K562 (cell line): ENCODE results near the gene STARD13. TPM values are rescaled to one million over a fixed set of nuclear protein-coding genes. Genes with fewer than 3 reads are reported as not detected.

Source experiments
- ATAC-seq: fragments of 200-7000 bp; cut with Tn5 transposase; 3 replicates; pipeline ENCODE4 v1.9.1; 2020; ENCODE audit warnings: moderate library complexity
- BruUV-seq: library from RNA; stranded (reverse); fragments of 400-500 nt; replicated peaks from 2 replicates; lab custom pipeline; 2021; lab: Mats Ljungman, UMichigan
- CTCF ChIA-PET: fragments of 300-600 bp; formaldehyde crosslinking; extraction: SDS; loops from one replicate; lab custom pipeline; 2021; ENCODE audit warnings: low intra/inter-chr PET ratio; lab: Yijun Ruan, JAX
- POLR2A ChIA-PET: fragments of 300-600, 350-650 bp; sonication (Branson Sonifier 250); formaldehyde crosslinking; extraction: SDS; loops from one replicate; lab custom pipeline; 2021; ENCODE audit warnings: antibody characterized with exemption, inconsistent platforms; lab: Yijun Ruan, JAX
- DNase-seq, 4 experiments: peaks; one replicate each; pipeline versions ENCODE4 v3.0.0 to v3.0.0-alpha.2; 2011 to 2018; ENCODE audit warnings: low spot score in 3 of 4, mixed read lengths in 3 of 4; ENCODE audit errors: extremely low read depth in 1 of 4
- FAIRE-seq: peaks from 2 replicates; lab custom pipeline; 2011; peaks lifted over from hg19 to GRCh38; lab: Jason Lieb, UNC
- H2AFZ ChIP-seq: 2 replicates; pipeline ENCODE4 v1.6.0; 2011; ENCODE audit warnings: low read depth, low read length, control low read depth, inconsistent platforms
- H3K27ac ChIP-seq: fragments of 200-600 bp; 3 replicates; pipeline ENCODE4 v1.8.0; 2011; ENCODE audit warnings: low read depth, mild to moderate bottlenecking, control low read depth, inconsistent platforms, low read length, moderate library complexity, mixed read lengths; ENCODE audit errors: extremely low read depth
- H3K27me3 ChIP-seq, 2 experiments: fragments of 300-600 bp in 1 of 2; 2 replicates in 1 of 2; 3 replicates in 1 of 2; pipeline versions ENCODE4 v1.6.0 to v1.8.0; 2011; ENCODE audit warnings: inconsistent platforms in 2 of 2, low read length in 2 of 2, mild to moderate bottlenecking in 1 of 2, mixed read lengths in 1 of 2, moderate library complexity in 1 of 2; ENCODE audit not compliant: control insufficient read depth in 2 of 2, insufficient read depth in 2 of 2
- H3K36me3 ChIP-seq: fragments of 300-600 bp; 3 replicates; pipeline ENCODE4 v1.8.0; 2011; ENCODE audit warnings: mild to moderate bottlenecking, low read length, inconsistent platforms; ENCODE audit not compliant: control insufficient read depth, insufficient read depth
- H3K4me1 ChIP-seq, 2 experiments: fragments of 200-600 bp in 1 of 2; replicated peaks in 1 of 2; 2 replicates in 1 of 2; 3 replicates in 1 of 2; pipeline versions ENCODE4 v1.5.1 to v1.8.0; 2011; ENCODE audit warnings: inconsistent platforms in 2 of 2, low read length in 2 of 2, mild to moderate bottlenecking in 1 of 2, mixed read lengths in 1 of 2, moderate library complexity in 1 of 2; ENCODE audit not compliant: control insufficient read depth in 2 of 2, insufficient read depth in 2 of 2
- H3K4me2 ChIP-seq: 2 replicates; pipeline ENCODE4 v1.6.1; 2011; ENCODE audit warnings: low read length, control low read depth, inconsistent platforms, mixed read lengths; ENCODE audit not compliant: insufficient read depth
- H3K4me3 ChIP-seq: fragments of 200-600 bp; sonication (generic), shearing (Covaris generic); 2 replicates; pipeline ENCODE4 v1.5.1; 2016; ENCODE audit warnings: control low read depth, inconsistent platforms
- H3K79me2 ChIP-seq: fragments of 200-600 bp; 3 replicates; pipeline ENCODE4 v1.8.0; 2011; ENCODE audit warnings: low read length, inconsistent platforms; ENCODE audit not compliant: control insufficient read depth, insufficient read depth
- H3K9ac ChIP-seq, 2 experiments: 2 replicates each; pipeline versions ENCODE4 v1.6.0 to v1.6.1; 2011; ENCODE audit warnings: low read depth in 2 of 2, low read length in 2 of 2, control low read depth in 1 of 2, inconsistent platforms in 1 of 2, mild to moderate bottlenecking in 1 of 2, mixed read lengths in 1 of 2; ENCODE audit not compliant: insufficient read depth in 1 of 2
- H3K9me1 ChIP-seq: one replicate; pipeline ENCODE4 v1.6.0; 2011; ENCODE audit warnings: inconsistent platforms, mild to moderate bottlenecking, low read length, moderate library complexity; ENCODE audit not compliant: control insufficient read depth, insufficient read depth
- H3K9me3 ChIP-seq: replicated peaks from 2 replicates; pipeline ENCODE4 v1.5.1; 2011; ENCODE audit warnings: low read depth, low read length, inconsistent platforms; ENCODE audit not compliant: control insufficient read depth, insufficient read depth
- H4K20me1 ChIP-seq: replicated peaks from 2 replicates; pipeline ENCODE4 v1.6.1; 2011; ENCODE audit warnings: low read length, inconsistent platforms, mixed read lengths; ENCODE audit not compliant: control insufficient read depth, insufficient read depth
- CBFB ChIP-seq: sonication (generic); formaldehyde crosslinking; IDR thresholded peaks from 2 replicates; pipeline ENCODE4 v1.4.0; 2020; ENCODE audit warnings: mild to moderate bottlenecking, missing genetic modification reagents
- CEBPB ChIP-seq: fragments of 450-650 bp; IDR thresholded peaks from 2 replicates; pipeline ENCODE4 v1.6.1; 2016; ENCODE audit warnings: missing genetic modification characterization, missing compliant biosample characterization
- DEAF1 ChIP-seq: fragments of 450-650 bp; formaldehyde crosslinking; IDR thresholded peaks from 2 replicates; pipeline ENCODE4 v1.4.0; 2020; ENCODE audit warnings: mild to moderate bottlenecking, moderate library complexity
- ELF1 ChIP-seq: fragments of 200-800 bp; sonication (Bioruptor generic); IDR thresholded peaks from 2 replicates; pipeline ENCODE4 v1.6.1; 2016; ENCODE audit warnings: missing genetic modification characterization, missing compliant biosample characterization
- HNRNPLL ChIP-seq: fragments of 200-400 bp; formaldehyde crosslinking; IDR thresholded peaks from 2 replicates; pipeline ENCODE4 v1.6.1; 2017; ENCODE audit warnings: low read length, low read depth, mild to moderate bottlenecking; ENCODE audit not compliant: poor library complexity, severe bottlenecking
- KDM1A ChIP-seq, 2 experiments: fragments of 450-650 bp; IDR thresholded peaks; 2 replicates each; pipeline ENCODE4 v1.6.1; 2016; ENCODE audit warnings: mild to moderate bottlenecking in 2 of 2
- MTA1 ChIP-seq: fragments of 450-650 bp; IDR thresholded peaks from 2 replicates; pipeline ENCODE4 v1.6.1; 2017; ENCODE audit warnings: borderline replicate concordance
- SAFB2 ChIP-seq: fragments of 200-400 bp; formaldehyde crosslinking; IDR thresholded peaks from 2 replicates; pipeline ENCODE4 v1.6.1; 2018; ENCODE audit warnings: borderline replicate concordance, low read length, low read depth, moderate library complexity; ENCODE audit not compliant: severe bottlenecking
- SIN3B ChIP-seq: fragments of 450-650 bp; IDR thresholded peaks from 2 replicates; pipeline ENCODE4 v1.6.1; 2017; ENCODE audit warnings: low read depth, mild to moderate bottlenecking, moderate library complexity
- SREBF2 ChIP-seq: sonication (generic); formaldehyde crosslinking; IDR thresholded peaks from 2 replicates; pipeline ENCODE4 v1.4.0; 2020; ENCODE audit warnings: mild to moderate bottlenecking, missing genetic modification reagents
- ZBTB43 ChIP-seq: sonication (generic); formaldehyde crosslinking; IDR thresholded peaks from 2 replicates; pipeline ENCODE4 v1.8.0; 2023; ENCODE audit warnings: mild to moderate bottlenecking, missing genetic modification reagents
- ZNF217 ChIP-seq: sonication (generic); formaldehyde crosslinking; IDR thresholded peaks from 2 replicates; pipeline ENCODE4 v1.8.0; 2022; ENCODE audit warnings: mild to moderate bottlenecking, missing genetic modification reagents
- ZNF23 ChIP-seq: fragments of 250-450 bp; sonication (Bioruptor Pico); IDR thresholded peaks from 2 replicates; pipeline ENCODE4 v1.4.0; 2020; ENCODE audit warnings: mild to moderate bottlenecking
- ZNF407 ChIP-seq: fragments of 450-650 bp; IDR thresholded peaks from 2 replicates; pipeline ENCODE4 v1.6.1; 2016; ENCODE audit warnings: low read depth
- WGBS: fragments of 100-300 bp; shearing (Covaris generic); methylation state at CpG from one replicate; pipeline ENCODE4 v1.1.6; 2016; ENCODE audit warnings: low coverage, mixed read lengths; ENCODE audit not compliant: insufficient coverage; ENCODE audit errors: missing lambda C conversion rate; 5-methylcytosine and 5-hydroxymethylcytosine counted together
- in situ Hi-C: fragments of 300-500 bp; cut with MboI; formaldehyde crosslinking; loops from 4 replicates; pipeline ENCODE4 v1.15.0; 2018; ENCODE audit warnings: inconsistent platforms, mixed read lengths
- intact Hi-C: fragments of 100-400 bp; cut with micrococcal nuclease; formaldehyde crosslinking; loops from 2 replicates; pipeline ENCODE4 v1.14.2; 2022
- polyA plus RNA-seq, 8 experiments: library from polyadenylated mRNA; depleted of rRNA in 4 of 8; stranded (reverse) in 5 of 8; unstranded in 3 of 8; fragments of >200 nt; fragmentation: Nextera tagmentation in 2 of 8; fragmentation: Illumina TruSeq in 1 of 8; extraction: Ambion mirVana in 2 of 8; extraction: Trizol in 1 of 8; gene quantifications; 2 replicates each; pipeline versions ENCODE4 v1.2.1 to v1.2.3, GENCODE V29; 2011 to 2014; ENCODE audit warnings: inconsistent platforms in 1 of 8, missing spikeins in 1 of 8
- total RNA-seq, 7 experiments: library from RNA; depleted of rRNA in 6 of 7; stranded (reverse); fragments of >200 nt in 6 of 7; fragmentation: Illumina TruSeq in 2 of 7; extraction: Trizol in 2 of 7; gene quantifications; 2 replicates each; pipeline versions ENCODE4 v1.2.1 to v1.2.3, GENCODE V29; 2011 to 2021; ENCODE audit warnings: low replicate concordance in 1 of 7

STARD13 gene
- total and polyA plus RNA-seq, 9 of the 15 experiments (the other 6 are each of a cell fraction or from before 2014, with no cell fraction given), result 0.11 TPM; not detected in 8

- no peak for DNase-seq
- TF ChIP-seq DEAF1 (CRISPR knock-in tag) (no peak), ZNF407 (no peak), KDM1A (IDR thresholded peaks at IDR 0.05) (no peak), ZNF23 (CRISPR knock-in tag) (no peak), SAFB2 (no peak), CBFB (no peak), HNRNPLL (no peak), SIN3B (no peak), ZNF217 (no peak), SREBF2 (CRISPR knock-in tag) (no peak), ELF1 (tag) (no peak), MTA1 (no peak), ZBTB43 (CRISPR knock-in tag) (no peak), CEBPB (tag) (no peak)
Measured at GRCh38 chr13:33091415-33091774, 194.2 kb downstream of the STARD13 start.

More at GRCh38 chr13:33091415-33091774, 194.2 kb downstream of the STARD13 start:
- 4% methylated on average over 5 of the region's 5 CpGs for WGBS
- Histone ChIP-seq H3K4me2 (no peak overlapping the region), H3K27ac (no peak overlapping the region), H3K9me3 (no peaks in the 10 kb centered on the region), H2AFZ (no peak overlapping the region), H3K9me1 (no peaks in the 10 kb centered on the region), H3K9ac (no peak overlapping the region), H3K4me1 (no peaks in the 10 kb centered on the region), H3K36me3 (no peaks in the 10 kb centered on the region), H3K4me3 (no peak overlapping the region), H4K20me1 (no peaks in the 10 kb centered on the region), H3K27me3 (peaks cover 0 to 5% of the 10 kb centered on the region in 2 experiments; a peak in 1 of 5 replicates), H3K79me2 (no peaks in the 10 kb centered on the region)
- CTCF ChIA-PET, result no interaction called here
- POLR2A ChIA-PET, result no interaction called here
- no peak for FAIRE-seq
- no peak for ATAC-seq
- no TSS peak for BruUV-seq
- in situ Hi-C loops, result no loop called here
- intact Hi-C loops, result no loop called here
